CD4-positive, alpha-beta T cell treated with Interferon alpha-2 for 1 hour (primary cell): ENCODE measurements around the gene COL28A1.
"Not testable (repeated sequence)": the region's sequence is repeated elsewhere in the genome, so short reads cannot be mapped to it uniquely, and the experiment has no call there.

ENCODE experiments used
- DNase-seq, 2 donors: peaks; one replicate each; pipeline ENCODE4 v3.0.0-alpha.2; 2020 to 2022

COL28A1 gene

DNA sequence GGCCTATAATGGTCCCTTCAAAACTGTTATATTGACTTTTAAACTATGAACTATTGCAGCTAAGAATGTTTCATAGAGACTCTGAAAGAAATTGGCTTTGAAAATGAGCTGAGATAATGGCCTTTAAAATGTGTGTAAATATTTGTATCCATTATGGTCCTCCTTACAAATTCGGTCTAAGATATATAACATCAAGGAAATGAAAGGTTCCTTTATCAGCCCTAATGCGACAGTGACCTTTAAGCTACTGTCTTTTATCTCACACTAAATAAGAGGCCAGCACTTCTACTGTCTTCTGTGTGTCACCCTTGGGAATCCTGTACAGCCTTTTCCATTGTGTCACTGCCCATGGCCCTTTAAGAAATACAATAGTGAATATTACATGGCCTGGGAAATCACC, 19.5 kb downstream of the COL28A1 start:
- no peak for DNase-seq

- no peak for DNase-seq
Measured at GRCh38 chr7:7512861-7513597, 22.6 kb downstream of the COL28A1 start.

DNA sequence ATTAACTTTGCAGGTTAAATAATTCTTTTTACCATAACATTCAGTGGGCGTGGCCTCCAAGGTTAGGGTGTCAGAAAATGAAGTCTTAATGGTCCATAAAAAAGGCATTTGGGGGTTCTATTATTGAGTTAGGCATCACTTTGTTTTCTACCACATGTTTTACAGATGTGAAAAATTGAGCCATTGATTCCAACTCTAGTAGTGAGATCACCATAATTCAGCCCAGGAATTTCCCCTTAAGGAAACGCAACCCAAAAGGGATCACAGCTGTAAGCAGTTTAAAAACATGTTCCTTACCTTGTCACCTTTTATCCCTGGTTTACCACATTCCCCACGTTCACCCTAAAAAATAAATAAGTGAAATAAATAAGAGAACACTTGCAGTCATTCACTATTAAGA, 24.9 kb downstream of the COL28A1 start:
- DNase-seq: no peak

GRCh38 chr7:7505915-7506314, 29.8 kb downstream of the COL28A1 start:
- DNase-seq: no peak

DNA sequence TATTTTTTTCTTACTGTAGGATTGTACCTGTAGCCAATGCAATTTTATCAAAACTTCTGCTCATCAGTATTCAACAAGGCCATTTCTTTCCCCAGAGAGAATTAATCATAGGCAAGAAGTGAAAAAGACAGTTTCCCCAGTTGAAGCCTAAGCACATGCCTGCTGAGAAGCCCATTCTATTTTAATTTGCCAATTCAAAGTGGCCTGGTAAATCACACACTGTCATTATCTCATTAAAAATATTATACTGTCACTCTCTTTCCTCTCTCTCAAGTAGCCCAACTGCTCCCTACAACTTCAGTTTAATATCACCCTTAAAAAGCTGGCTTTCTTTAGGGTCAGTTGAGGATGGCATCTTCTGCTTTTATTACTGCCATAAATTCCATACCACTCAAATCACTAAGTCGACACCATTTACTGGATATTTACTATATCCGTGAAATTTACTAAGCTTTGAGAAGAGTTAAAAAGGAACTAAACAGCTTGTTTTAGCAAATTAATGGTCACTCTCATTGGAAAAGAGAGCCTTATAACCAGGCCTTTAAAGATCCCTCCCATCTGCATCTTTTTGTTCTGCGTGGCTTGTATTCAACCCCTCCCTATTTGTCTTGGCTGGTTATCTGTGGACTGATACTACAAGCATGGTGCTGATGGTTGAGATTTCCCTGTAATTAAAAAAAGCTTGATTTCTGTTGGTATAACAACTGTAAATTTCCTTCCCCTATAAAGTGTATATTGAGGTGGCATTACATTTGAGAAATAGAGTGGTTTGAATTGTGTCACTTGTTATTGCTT, 30.6 kb downstream of the COL28A1 start:
- DNase-seq: no peak

- no peak for DNase-seq
Measured at GRCh38 chr7:7499892-7500291, 35.8 kb downstream of the COL28A1 start.

DNA sequence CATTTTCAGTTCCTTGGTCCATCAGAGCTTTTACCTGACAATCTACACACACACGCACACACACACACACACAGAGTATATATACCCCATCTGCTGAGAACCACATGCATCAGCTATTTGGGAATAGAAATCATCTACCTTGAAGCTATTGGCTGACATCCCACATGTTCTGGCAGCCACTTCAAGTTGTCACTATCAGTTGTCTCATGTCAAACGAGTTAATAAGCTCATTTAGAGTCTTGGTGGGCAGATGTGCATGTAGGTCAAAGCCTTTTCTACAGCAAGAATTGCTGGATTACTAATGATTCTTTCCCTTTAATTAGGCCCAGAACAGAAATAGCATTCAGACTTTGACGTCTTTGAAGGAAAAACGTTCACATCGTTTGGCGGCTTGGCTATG, 36.8 kb downstream of the COL28A1 start:
- no peak for DNase-seq

DNA sequence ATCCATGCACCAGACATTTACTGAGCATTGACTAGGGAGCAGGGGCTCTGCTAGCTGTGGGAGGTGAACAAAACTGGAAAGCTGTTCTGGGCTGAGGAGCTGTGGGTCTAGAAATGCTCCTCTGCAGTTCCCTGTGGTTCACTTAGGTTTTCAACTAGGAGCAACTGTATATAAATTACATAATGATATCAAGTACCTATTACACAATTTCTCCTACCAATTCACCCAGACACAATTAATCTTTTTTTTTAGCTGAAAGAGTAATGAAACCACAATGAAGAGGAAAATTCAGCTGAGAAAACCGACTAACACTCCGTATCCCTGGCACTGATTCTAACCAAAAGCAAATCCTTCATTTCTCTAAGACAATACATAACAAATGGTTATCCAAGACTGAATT, 39.4 kb downstream of the COL28A1 start:
- DNase-seq: no peak

DNA sequence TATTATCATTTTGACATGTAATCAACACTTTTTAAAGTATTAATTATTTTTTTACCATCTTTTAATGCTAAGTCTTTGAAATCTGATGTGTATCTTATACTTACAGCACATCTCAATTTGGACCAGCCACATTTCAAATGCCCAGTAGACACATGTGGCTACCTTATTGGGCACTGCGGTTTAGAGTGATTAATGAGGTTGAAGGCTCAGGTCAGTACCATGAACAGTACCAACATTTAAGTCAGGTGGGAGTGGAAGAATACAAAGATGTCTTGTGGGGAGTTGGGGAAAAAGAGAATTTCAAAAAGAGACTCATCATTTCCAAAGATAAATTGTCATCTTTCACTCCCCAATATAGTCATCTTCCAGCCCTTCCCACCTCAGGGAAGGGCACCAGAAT, 40.5 kb downstream of the COL28A1 start:
- DNase-seq: no peak

- DNase-seq: no peak
Measured at GRCh38 chr7:7491044-7491443, 44.6 kb downstream of the COL28A1 start.

- DNase-seq: no peak
Measured at GRCh38 chr7:7490003-7490402, 45.7 kb downstream of the COL28A1 start.

GRCh38 chr7:7489546-7489945, 46.1 kb downstream of the COL28A1 start:
- DNase-seq: no peak

GRCh38 chr7:7486362-7486761, 49.3 kb downstream of the COL28A1 start:
- no peak for DNase-seq

GRCh38 chr7:7484072-7484471, 51.6 kb downstream of the COL28A1 start:
- DNase-seq: no peak

DNA sequence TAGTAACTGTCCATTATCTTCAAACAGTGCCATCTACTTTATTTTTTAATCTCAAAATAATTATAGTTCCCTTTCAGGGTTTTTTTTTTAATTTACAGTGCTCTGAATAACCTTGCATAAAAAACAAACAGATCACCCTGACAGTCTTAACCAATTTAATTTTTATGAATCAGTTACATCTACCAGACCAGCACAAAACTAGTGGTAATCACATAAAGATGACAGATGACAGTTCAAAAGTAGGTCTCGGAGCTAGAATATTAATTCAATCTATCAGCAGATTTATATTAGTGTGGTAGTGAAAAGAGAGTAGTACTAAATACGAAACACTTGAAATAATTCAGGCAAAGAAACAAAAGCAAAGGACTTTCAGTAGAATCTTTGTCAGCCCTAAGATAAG, 53.9 kb downstream of the COL28A1 start:
- no peak for DNase-seq

- no peak for DNase-seq
Measured at GRCh38 chr7:7479275-7479805, 56.3 kb downstream of the COL28A1 start.

- DNase-seq: no peak
Measured at GRCh38 chr7:7478569-7478968, 57.1 kb downstream of the COL28A1 start.

GRCh38 chr7:7477641-7478040, 58.0 kb downstream of the COL28A1 start:
- DNase-seq: not testable (repeated sequence)

- no peak for DNase-seq
Measured at GRCh38 chr7:7476381-7476780, 59.3 kb downstream of the COL28A1 start.

DNA sequence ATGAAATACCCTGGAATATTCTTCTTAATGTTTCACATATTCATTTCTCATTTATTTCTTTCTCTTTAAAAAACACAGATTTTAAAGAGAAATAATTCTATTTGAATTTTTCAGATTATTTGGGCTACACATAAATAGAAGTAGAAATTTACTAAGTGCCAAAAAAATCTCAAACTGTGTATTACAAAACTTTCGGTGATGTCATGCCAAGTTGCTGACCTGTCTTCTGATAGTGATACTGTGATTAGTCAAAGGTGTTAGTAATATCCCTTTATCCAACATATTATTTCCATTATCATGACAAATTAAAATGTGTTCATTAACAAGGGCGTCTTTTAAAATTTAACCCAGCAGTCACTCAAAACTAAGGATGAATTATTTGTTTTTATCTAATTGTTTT, 60.1 kb downstream of the COL28A1 start:
- DNase-seq: no peak

GRCh38 chr7:7474436-7474835, 61.2 kb downstream of the COL28A1 start:
- no peak for DNase-seq

GRCh38 chr7:7464991-7465765, 70.5 kb downstream of the COL28A1 start:
- not testable (repeated sequence) for DNase-seq

DNA sequence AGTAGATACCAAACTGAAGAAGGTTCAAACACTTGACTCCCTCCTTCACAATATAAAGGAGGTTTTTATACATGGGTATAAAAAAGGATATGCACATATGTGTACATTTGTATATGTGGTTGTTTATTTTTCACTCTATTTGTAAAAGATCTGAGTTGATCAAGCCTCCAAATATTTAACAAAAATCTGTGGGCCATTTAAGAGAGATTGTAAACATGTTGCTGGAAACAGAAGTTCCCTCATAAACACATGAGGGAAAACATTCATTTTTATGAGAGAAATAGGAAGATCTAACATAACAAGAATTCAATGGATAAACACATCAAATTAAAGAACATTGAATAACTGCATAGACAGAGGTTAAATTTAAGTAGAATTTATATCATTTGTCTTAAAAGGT, 81.7 kb downstream of the COL28A1 start:
- no peak for DNase-seq
